Activated CD8-positive, alpha-beta T cell treated with anti-CD3 and anti-CD28 coated beads for 36 hours (primary cell): ENCODE results near the gene KRTAP12-3. TPM values are rescaled to one million over a fixed set of nuclear protein-coding genes. Genes with fewer than 3 reads are reported as not detected.
"Not testable (repeated sequence)": the region's sequence is repeated elsewhere in the genome, so short reads cannot be mapped to it uniquely, and the experiment has no call there.

ENCODE experiments used
- ATAC-seq: fragments of 200-7000 bp; cut with Tn5 transposase; one replicate; pipeline ENCODE4 v1.10.0; 2021; ENCODE audit warnings: mild to moderate bottlenecking, moderate library complexity
- CTCF ChIA-PET: fragments of 350-600 bp; sonication (Branson Sonifier 250); formaldehyde crosslinking; loops from one replicate; lab custom pipeline; 2021; ENCODE audit warnings: antibody characterized with exemption; lab: Charles Lee
- POLR2A ChIA-PET: fragments of 350-600 bp; sonication (Branson Sonifier 250); formaldehyde crosslinking; loops from one replicate; lab custom pipeline; 2021; ENCODE audit warnings: antibody characterized with exemption; lab: Charles Lee
- DNase-seq: peaks from one replicate; pipeline ENCODE4 v3.0.0-alpha.2; 2020
- H3K27ac Mint-ChIP-seq: one replicate; pipeline ENCODE4 v1.8.0; 2021; ENCODE audit warnings: mild to moderate bottlenecking, mixed read lengths
- H3K27me3 Mint-ChIP-seq: one replicate; pipeline ENCODE4 v1.8.0; 2021; ENCODE audit warnings: mixed read lengths
- H3K36me3 Mint-ChIP-seq: one replicate; pipeline ENCODE4 v1.8.0; 2021; ENCODE audit warnings: low read depth, mixed read lengths
- H3K4me1 Mint-ChIP-seq: one replicate; pipeline ENCODE4 v1.8.0; 2021; ENCODE audit warnings: low read depth, mixed read lengths
- H3K4me3 Mint-ChIP-seq: one replicate; pipeline ENCODE4 v1.8.0; 2021; ENCODE audit warnings: mild to moderate bottlenecking, moderate library complexity, mixed read lengths
- H3K9me3 Mint-ChIP-seq: one replicate; pipeline ENCODE4 v1.8.0; 2021; ENCODE audit warnings: mixed read lengths
- intact Hi-C: fragments of 100-400 bp; cut with micrococcal nuclease; formaldehyde crosslinking; loops from one replicate; pipeline ENCODE4 v1.10.0; 2022
- total RNA-seq, 2 experiments: library from RNA; stranded (reverse); gene quantifications; one replicate each; pipeline ENCODE4 v1.2.3, GENCODE V29; 2021
- TF ChIP-seq, protein P1 (sequence below): fragments of 200-600 bp; IDR thresholded peaks from one replicate; pipeline ENCODE4 v1.8.0; 2022; ENCODE audit warnings: antibody characterized with exemption, mild to moderate bottlenecking

The KRTAP12-3 gene
- total RNA-seq, 2 experiments from 2014 or later, result not detected

DNA sequence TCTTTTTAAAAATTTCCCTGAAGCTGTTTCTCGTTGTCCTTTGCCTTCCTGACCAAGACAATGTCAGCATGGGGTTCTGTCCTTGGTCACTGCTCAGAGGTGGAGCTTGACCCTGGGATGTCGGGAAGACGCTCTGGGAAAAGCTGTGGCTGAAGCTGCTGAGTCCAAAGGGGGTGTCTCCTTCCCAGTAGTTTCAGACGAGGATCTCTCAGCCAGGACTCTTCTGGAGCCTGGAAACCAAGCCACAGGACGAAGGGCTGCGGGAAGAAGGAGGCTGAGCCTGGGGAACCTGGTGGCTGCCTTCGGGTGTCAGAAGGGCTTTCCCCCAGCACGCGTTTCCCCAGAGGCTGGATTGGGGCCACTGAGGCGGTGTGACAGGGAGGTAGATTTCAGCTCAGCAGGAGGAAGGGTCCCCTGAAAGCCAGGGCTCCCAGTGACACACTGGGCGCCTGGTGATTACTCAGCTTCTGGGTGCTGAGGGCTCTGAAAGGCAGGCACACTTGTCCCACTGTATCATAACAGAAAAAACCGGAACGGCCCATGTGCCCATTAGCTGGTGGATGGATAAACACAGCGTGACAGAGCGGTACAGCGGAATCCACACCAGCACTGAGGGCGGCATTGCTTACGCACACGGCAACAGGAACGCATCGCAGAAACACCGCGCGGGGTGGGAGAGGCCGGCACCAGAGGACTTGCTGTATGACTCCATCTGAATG, 29.3 kb downstream of the KRTAP12-3 start:
- ATAC-seq (no peak), DNase-seq (no peak)
- no peaks in the 10 kb centered on the region for H3K36me3 Mint-ChIP-seq
- intact Hi-C loops, result no loop called here
- H3K9me3 Mint-ChIP-seq, result no peaks in the 10 kb centered on the region
- peaks cover 19% of the 10 kb centered on the region for H3K4me1 Mint-ChIP-seq
- ChIA-PET POLR2A (no interaction called here), CTCF (no interaction called here)
- TF ChIP-seq, protein P1, sequence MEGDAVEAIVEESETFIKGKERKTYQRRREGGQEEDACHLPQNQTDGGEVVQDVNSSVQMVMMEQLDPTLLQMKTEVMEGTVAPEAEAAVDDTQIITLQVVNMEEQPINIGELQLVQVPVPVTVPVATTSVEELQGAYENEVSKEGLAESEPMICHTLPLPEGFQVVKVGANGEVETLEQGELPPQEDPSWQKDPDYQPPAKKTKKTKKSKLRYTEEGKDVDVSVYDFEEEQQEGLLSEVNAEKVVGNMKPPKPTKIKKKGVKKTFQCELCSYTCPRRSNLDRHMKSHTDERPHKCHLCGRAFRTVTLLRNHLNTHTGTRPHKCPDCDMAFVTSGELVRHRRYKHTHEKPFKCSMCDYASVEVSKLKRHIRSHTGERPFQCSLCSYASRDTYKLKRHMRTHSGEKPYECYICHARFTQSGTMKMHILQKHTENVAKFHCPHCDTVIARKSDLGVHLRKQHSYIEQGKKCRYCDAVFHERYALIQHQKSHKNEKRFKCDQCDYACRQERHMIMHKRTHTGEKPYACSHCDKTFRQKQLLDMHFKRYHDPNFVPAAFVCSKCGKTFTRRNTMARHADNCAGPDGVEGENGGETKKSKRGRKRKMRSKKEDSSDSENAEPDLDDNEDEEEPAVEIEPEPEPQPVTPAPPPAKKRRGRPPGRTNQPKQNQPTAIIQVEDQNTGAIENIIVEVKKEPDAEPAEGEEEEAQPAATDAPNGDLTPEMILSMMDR, result no peak
- no peak overlapping the region for H3K4me3 Mint-ChIP-seq
- no peak overlapping the region for H3K27ac Mint-ChIP-seq
- no peaks in the 10 kb centered on the region for H3K27me3 Mint-ChIP-seq

DNA sequence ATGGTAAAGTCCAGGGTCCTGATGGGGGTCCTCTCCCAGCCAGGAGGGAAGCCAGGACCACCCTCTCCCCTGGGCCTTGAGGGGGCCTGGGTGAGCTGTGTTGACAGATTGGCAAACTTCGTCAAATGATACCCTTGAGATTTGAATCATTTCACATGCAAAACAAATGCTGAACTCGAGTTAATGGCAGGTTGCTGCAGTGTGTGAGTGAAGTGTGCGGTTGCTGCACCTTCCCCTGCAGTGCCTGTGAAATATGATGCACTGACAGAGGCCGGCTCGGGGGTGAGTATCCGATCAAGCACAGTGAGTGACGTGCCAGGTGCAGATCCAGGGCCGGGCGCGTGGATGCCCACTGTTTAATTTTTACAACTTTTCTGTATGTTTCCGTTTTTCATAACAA, 29.9 kb downstream of the KRTAP12-3 start:
- Mint-ChIP-seq H3K36me3 (no peaks in the 10 kb centered on the region), H3K4me3 (no peak overlapping the region), H3K27ac (no peak overlapping the region), H3K4me1 (peaks cover 20% of the 10 kb centered on the region), H3K9me3 (peaks cover 4% of the 10 kb centered on the region), H3K27me3 (no peaks in the 10 kb centered on the region)
- ATAC-seq (no peak), DNase-seq (no peak)
- ChIA-PET POLR2A (no interaction called here), CTCF (no interaction called here)
- TF ChIP-seq, protein P1, result no peak
- intact Hi-C loops, result no loop called here

DNA sequence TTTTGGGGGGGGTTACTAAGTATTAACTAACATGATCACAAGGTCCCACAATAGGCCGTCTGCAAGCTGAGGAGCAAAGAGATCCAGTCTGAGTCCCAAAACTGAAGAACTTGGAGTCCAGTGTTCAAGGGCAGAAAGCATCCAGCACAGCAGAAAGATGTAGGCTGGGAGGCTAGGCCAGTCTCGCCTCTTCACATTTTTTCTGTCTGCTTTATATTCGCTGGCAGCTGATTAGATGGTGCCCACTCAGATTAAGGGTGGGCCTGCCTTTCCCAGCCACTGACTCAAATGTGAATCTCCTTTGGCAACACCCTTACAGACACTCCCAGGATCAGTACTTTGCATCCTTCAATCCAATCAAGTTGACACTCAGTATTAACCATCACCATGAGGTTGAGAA, 32.0 kb downstream of the KRTAP12-3 start:
- H3K4me1 Mint-ChIP-seq, result peaks cover 25% of the 10 kb centered on the region
- H3K27me3 Mint-ChIP-seq, H3K27ac Mint-ChIP-seq, CTCF ChIA-PET, H3K36me3 Mint-ChIP-seq, DNase-seq, ATAC-seq, H3K4me3 Mint-ChIP-seq, intact Hi-C loops, POLR2A ChIA-PET: not testable (repeated sequence)
- H3K9me3 Mint-ChIP-seq, result peaks cover 11% of the 10 kb centered on the region

DNA sequence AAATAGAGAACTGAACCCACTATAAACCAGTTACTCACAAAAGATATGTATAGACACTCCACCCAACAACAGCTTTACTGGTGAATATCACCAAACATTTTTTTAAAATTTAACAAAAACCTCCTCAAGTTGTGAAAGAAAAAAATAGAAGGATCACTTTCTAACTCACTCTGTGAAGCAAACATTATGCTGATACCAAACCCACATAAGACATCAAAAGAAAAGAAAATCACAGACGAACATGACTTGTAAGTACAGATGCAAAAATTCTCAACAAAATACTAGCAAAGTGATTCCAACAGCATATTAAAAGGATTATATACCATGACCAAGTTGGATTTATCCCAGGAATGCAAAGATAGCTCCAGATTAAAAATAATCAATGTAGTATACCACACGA, 34.0 kb downstream of the KRTAP12-3 start:
- Mint-ChIP-seq H3K4me1 (peaks cover 17% of the 10 kb centered on the region), H3K4me3 (no peak overlapping the region), H3K36me3 (no peaks in the 10 kb centered on the region), H3K9me3 (peaks cover 11% of the 10 kb centered on the region), H3K27me3 (no peaks in the 10 kb centered on the region), H3K27ac (no peak overlapping the region)
- ATAC-seq, result no peak
- no peak for DNase-seq
- ChIA-PET CTCF (interaction anchor here (0.8 to 1.3 kb wide), 3 partner anchors 19 to 181 kb away, joined by 3 to 4 read pairs (median 3); partner anchors contain the start of gene TSPEAR), POLR2A (no interaction called here)
- TF ChIP-seq, protein P1, result no peak
- intact Hi-C loops, result no loop called here

DNA sequence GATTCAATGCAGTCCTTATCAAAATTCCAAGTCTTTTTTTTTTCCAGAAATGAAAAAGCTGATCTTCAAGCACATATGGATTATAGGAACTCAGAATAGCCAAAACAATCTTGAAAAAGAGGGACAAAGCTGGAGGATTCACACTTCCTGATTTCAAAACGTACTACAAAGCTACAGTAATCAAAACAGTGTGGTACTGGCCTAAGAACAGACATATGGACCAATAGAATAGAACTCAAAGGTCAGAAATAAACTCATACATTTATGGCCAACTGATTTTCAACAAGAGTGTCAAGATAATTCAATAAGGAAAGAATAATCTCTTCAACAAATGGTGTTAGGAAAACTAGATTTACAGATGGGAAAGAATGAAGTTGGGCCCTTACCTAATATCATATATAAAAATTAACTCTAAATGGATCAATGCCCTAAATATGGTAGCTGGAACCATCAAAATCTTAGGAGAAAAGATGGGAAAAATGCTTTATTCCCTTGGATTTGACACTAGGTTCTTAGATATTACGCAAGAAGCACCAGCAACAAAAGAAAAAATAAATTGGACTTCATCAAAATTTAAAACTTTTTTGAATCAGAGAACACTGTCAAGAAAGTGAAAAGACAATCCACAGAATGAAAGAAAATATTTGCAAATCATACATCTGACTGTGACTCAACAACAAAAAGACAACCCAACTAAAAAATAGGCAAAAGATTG, 35.2 kb downstream of the KRTAP12-3 start:
- H3K27me3 Mint-ChIP-seq, result peaks cover 9% of the 10 kb centered on the region
- H3K4me3 Mint-ChIP-seq, result no peak overlapping the region
- peaks cover 17% of the 10 kb centered on the region for H3K4me1 Mint-ChIP-seq
- TF ChIP-seq, protein P1, result no peak
- ATAC-seq, result no peak
- no peaks in the 10 kb centered on the region for H3K36me3 Mint-ChIP-seq
- CTCF ChIA-PET, result no interaction called here
- intact Hi-C loops, result no loop called here
- no peak for DNase-seq
- H3K9me3 Mint-ChIP-seq, result peaks cover 11% of the 10 kb centered on the region
- no peak overlapping the region for H3K27ac Mint-ChIP-seq
- POLR2A ChIA-PET, result no interaction called here
